ENCODE data around the gene STX1B. TPM values are rescaled to one million over a fixed set of nuclear protein-coding genes. Genes with fewer than 3 reads are reported as not detected.

The STX1B gene
- total and polyA plus RNA-seq, 8 donors, result 0.24 to 0.85 (median 0.53) TPM

GRCh38 chr16:30958175-30959079 lies 52.0 kb downstream of the STX1B start:
- Histone ChIP-seq H3K9me3 (no peaks in the 10 kb centered on the region), H3K4me3 (peak overlapping the region; percentile 61 to 65), H3K36me3 (peaks cover 0 to 44% of the 10 kb centered on the region in 2 donors), H3K27ac (peak overlapping the region; percentile 96), H3K27me3 (no peaks in the 10 kb centered on the region), H3K4me1 (peaks cover 8 to 30% of the 10 kb centered on the region in 2 donors)
- TF ChIP-seq CTCF (IDR thresholded peaks at IDR 0.05), result no peak
- ATAC-seq (peak; percentile 4), DNase-seq (peak in 1 of 4 donors; percentile 52)
- intact Hi-C loops (cut with DNase I), result no loop called here

GRCh38 chr16:30957456-30958174 lies 52.8 kb downstream of the STX1B start, which contains the start of gene SETD1A:
TSS of gene SETD1A (plus strand) at chr16:30957754. CDS start at chr16:30958732, 978 bp downstream.
- Histone ChIP-seq H3K36me3 (peaks cover 0 to 36% of the 10 kb centered on the region in 2 donors), H3K27ac (peak within 1 kb of the TSS; percentile 96), H3K9me3 (no peaks in the 10 kb centered on the region), H3K4me1 (peaks cover 8 to 36% of the 10 kb centered on the region in 2 donors), H3K27me3 (no peaks in the 10 kb centered on the region), H3K4me3 (peak within 1 kb of the TSS; percentile 61 to 65)
- DNase-seq, result peak; percentile 95 to 98 (median 96)
- no peak for TF ChIP-seq CTCF (IDR thresholded peaks at IDR 0.05)
- intact Hi-C loops (cut with DNase I), result no loop called here
- ATAC-seq, result peak; percentile 95

GRCh38 chr16:30956601-30957455 lies 53.6 kb downstream of the STX1B start:
- Histone ChIP-seq H3K4me3 (peak overlapping the region; percentile 61 to 65), H3K9me3 (no peaks in the 10 kb centered on the region), H3K27me3 (no peaks in the 10 kb centered on the region), H3K4me1 (peaks cover 8 to 41% of the 10 kb centered on the region in 2 donors), H3K36me3 (peaks cover 0 to 28% of the 10 kb centered on the region in 2 donors), H3K27ac (peak overlapping the region; percentile 96)
- no peak for TF ChIP-seq CTCF (IDR thresholded peaks at IDR 0.05)
- DNase-seq, result peak in 3 of 4 donors; percentile 76 to 95 (median 83)
- ATAC-seq, result peak; percentile 81
- intact Hi-C loops (cut with DNase I), result no loop called here

GRCh38 chr16:30954993-30955392 lies 55.4 kb downstream of the STX1B start:
- DNase-seq, result no peak
- Histone ChIP-seq H3K4me1 (peaks cover 15 to 57% of the 10 kb centered on the region in 2 donors), H3K4me3 (no peak overlapping the region), H3K9me3 (no peaks in the 10 kb centered on the region), H3K36me3 (peaks cover 0 to 10% of the 10 kb centered on the region in 2 donors), H3K27me3 (no peaks in the 10 kb centered on the region), H3K27ac (no peak overlapping the region)
- intact Hi-C loops (cut with DNase I), result no loop called here
- ATAC-seq, result no peak
- TF ChIP-seq CTCF (IDR thresholded peaks at IDR 0.05), result no peak

Measured in left lung (tissue), 10 donors.